ENCODE results near the gene PPP2CA.

DNA sequence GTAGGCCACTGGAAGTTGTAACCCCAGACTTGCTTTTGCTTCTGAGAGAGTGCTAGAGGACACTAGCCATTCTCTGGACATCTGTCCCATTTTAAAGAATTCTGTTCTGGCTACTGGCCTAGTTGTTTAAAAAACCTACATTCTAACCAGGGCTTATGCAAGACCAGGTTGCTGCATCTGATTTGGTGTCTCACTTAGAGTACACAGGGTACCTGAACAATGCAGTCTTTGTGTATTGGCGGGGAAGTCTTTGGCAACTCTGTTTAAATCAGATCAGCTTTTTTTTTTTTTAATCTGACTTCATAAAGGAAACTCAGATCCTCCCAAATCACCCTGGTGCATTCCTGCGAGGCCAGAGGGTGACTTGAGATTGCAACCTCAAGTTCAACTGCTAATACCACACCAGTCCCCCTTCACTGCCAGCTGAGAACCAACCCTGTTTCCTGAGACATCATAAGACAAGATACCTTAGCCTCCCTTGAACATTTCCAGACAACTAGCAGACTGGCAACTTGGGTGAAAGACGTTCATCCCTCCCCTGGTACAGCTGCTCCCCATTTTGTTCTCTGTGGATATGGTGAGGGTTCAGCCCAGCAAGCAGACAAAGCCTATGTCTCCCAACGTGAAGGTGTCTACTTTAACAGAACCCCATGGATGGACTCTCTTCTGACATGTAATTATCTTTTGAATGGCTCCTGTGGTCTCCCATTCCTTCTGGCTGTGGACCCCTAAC is 76.1 kb downstream of the PPP2CA start:
- TF ChIP-seq, protein P1, sequence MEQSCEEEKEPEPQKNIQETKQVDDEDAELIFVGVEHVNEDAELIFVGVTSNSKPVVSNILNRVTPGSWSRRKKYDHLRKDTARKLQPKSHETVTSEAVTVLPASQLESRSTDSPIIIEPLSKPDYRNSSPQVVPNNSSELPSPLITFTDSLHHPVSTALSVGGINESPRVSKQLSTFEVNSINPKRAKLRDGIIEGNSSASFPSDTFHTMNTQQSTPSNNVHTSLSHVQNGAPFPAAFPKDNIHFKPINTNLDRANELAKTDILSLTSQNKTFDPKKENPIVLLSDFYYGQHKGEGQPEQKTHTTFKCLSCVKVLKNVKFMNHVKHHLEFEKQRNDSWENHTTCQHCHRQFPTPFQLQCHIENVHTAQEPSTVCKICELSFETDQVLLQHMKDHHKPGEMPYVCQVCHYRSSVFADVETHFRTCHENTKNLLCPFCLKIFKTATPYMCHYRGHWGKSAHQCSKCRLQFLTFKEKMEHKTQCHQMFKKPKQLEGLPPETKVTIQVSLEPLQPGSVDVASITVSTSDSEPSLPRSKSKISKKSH (CRISPR knock-in tag; IDR thresholded peaks at IDR 0.05), result no peak
- TF ChIP-seq ZNF347 (CRISPR knock-in tag; IDR thresholded peaks at IDR 0.05; ENCODE audit: low read depth), result no peak
- TF ChIP-seq, protein P2, sequence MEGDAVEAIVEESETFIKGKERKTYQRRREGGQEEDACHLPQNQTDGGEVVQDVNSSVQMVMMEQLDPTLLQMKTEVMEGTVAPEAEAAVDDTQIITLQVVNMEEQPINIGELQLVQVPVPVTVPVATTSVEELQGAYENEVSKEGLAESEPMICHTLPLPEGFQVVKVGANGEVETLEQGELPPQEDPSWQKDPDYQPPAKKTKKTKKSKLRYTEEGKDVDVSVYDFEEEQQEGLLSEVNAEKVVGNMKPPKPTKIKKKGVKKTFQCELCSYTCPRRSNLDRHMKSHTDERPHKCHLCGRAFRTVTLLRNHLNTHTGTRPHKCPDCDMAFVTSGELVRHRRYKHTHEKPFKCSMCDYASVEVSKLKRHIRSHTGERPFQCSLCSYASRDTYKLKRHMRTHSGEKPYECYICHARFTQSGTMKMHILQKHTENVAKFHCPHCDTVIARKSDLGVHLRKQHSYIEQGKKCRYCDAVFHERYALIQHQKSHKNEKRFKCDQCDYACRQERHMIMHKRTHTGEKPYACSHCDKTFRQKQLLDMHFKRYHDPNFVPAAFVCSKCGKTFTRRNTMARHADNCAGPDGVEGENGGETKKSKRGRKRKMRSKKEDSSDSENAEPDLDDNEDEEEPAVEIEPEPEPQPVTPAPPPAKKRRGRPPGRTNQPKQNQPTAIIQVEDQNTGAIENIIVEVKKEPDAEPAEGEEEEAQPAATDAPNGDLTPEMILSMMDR (IDR thresholded peaks at IDR 0.05 in 2 of 3, conservative IDR thresholded peaks at IDR 0.05 in 1 of 3; ENCODE audit: insufficient read depth in 2 of 3, low read depth in 1 of 3, low read length in 3 of 3), result no peak
- TF ChIP-seq FOXP1 (CRISPR knock-in tag; IDR thresholded peaks at IDR 0.05), result no peak
- no peak for TF ChIP-seq HNRNPUL1 (IDR thresholded peaks at IDR 0.05; ENCODE audit: low read length)
- TF ChIP-seq ZNF707 (CRISPR knock-in tag; conservative IDR thresholded peaks at IDR 0.05), result no peak
- no peak for TF ChIP-seq HEY1 (CRISPR knock-in tag; IDR thresholded peaks at IDR 0.05; ENCODE audit: borderline replicate concordance)
- TF ChIP-seq POLR2H (tag; IDR thresholded peaks at IDR 0.05; ENCODE audit: low read depth), result no peak
- TF ChIP-seq TAF7 (tag; IDR thresholded peaks at IDR 0.05), result no peak
- TF ChIP-seq, protein P3, sequence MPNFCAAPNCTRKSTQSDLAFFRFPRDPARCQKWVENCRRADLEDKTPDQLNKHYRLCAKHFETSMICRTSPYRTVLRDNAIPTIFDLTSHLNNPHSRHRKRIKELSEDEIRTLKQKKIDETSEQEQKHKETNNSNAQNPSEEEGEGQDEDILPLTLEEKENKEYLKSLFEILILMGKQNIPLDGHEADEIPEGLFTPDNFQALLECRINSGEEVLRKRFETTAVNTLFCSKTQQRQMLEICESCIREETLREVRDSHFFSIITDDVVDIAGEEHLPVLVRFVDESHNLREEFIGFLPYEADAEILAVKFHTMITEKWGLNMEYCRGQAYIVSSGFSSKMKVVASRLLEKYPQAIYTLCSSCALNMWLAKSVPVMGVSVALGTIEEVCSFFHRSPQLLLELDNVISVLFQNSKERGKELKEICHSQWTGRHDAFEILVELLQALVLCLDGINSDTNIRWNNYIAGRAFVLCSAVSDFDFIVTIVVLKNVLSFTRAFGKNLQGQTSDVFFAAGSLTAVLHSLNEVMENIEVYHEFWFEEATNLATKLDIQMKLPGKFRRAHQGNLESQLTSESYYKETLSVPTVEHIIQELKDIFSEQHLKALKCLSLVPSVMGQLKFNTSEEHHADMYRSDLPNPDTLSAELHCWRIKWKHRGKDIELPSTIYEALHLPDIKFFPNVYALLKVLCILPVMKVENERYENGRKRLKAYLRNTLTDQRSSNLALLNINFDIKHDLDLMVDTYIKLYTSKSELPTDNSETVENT (CRISPR knock-in tag; IDR thresholded peaks at IDR 0.05), result no peak
- TF ChIP-seq, protein P4, sequence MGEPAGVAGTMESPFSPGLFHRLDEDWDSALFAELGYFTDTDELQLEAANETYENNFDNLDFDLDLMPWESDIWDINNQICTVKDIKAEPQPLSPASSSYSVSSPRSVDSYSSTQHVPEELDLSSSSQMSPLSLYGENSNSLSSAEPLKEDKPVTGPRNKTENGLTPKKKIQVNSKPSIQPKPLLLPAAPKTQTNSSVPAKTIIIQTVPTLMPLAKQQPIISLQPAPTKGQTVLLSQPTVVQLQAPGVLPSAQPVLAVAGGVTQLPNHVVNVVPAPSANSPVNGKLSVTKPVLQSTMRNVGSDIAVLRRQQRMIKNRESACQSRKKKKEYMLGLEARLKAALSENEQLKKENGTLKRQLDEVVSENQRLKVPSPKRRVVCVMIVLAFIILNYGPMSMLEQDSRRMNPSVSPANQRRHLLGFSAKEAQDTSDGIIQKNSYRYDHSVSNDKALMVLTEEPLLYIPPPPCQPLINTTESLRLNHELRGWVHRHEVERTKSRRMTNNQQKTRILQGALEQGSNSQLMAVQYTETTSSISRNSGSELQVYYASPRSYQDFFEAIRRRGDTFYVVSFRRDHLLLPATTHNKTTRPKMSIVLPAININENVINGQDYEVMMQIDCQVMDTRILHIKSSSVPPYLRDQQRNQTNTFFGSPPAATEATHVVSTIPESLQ (CRISPR knock-in tag; IDR thresholded peaks at IDR 0.05), result no peak
- TF ChIP-seq MYNN (IDR thresholded peaks at IDR 0.05), result no peak
- no peak for TF ChIP-seq MYNN (CRISPR knock-in tag; IDR thresholded peaks at IDR 0.05)

All from K562 (cell line).